ENCODE results near the gene BPTF.
"Not testable (repeated sequence)": the region's sequence is repeated elsewhere in the genome, so short reads cannot be mapped to it uniquely, and the experiment has no call there.

Gene BPTF

GRCh38 chr17:68011199-68011665 is 185.9 kb downstream of the BPTF start:
- peak in 19 of 58 donors; percentile 4 to 44 (median 11) for DNase-seq

GRCh38 chr17:68013385-68013784 is 188.1 kb downstream of the BPTF start:
- no peak for DNase-seq

- DNase-seq, result no peak
Measured at GRCh38 chr17:68015081-68015723, 189.9 kb downstream of the BPTF start.

- no peak for DNase-seq
Measured at GRCh38 chr17:68016838-68017237, 191.5 kb downstream of the BPTF start.

- DNase-seq, result not testable (repeated sequence)
Measured at GRCh38 chr17:68018493-68018892, 193.2 kb downstream of the BPTF start.

GRCh38 chr17:68019336-68019674 is 194.0 kb downstream of the BPTF start:
- DNase-seq, result peak in 4 of 58 donors; percentile 5 to 56 (median 10)

- peak; percentile 71 to 99 (median 93) for DNase-seq
Measured at GRCh38 chr17:68019675-68020408, 194.5 kb downstream of the BPTF start.

- DNase-seq, result no peak
Measured at GRCh38 chr17:68020409-68020756, 195.1 kb downstream of the BPTF start.

- not testable (repeated sequence) for DNase-seq
Measured at GRCh38 chr17:68020791-68021190, 195.5 kb downstream of the BPTF start.

GRCh38 chr17:68021963-68022362 is 196.7 kb downstream of the BPTF start:
- no peak for DNase-seq

- not testable (repeated sequence) for DNase-seq
Measured at GRCh38 chr17:68022547-68022946, 197.2 kb downstream of the BPTF start.

- DNase-seq, result no peak
Measured at GRCh38 chr17:68029512-68030215, 204.4 kb downstream of the BPTF start.
